Mucosa of rectum (tissue), 2 donors: ENCODE measurements around the gene PLEKHG3.

ENCODE experiments used
- H3K27ac ChIP-seq, 2 donors: one replicate each; pipeline ENCODE4 v1.7.0; 2013; ENCODE audit warnings: inconsistent platforms in 2 of 2, low read depth in 2 of 2, low read length in 2 of 2
- H3K27me3 ChIP-seq, 2 donors: one replicate each; pipeline ENCODE4 v1.7.0; 2013; ENCODE audit warnings: low read length in 2 of 2; ENCODE audit not compliant: control insufficient read depth in 2 of 2, insufficient read depth in 2 of 2
- H3K36me3 ChIP-seq, 2 donors: one replicate each; pipeline ENCODE4 v1.7.0; 2013; ENCODE audit warnings: low read length in 2 of 2; ENCODE audit not compliant: control insufficient read depth in 2 of 2, insufficient read depth in 2 of 2
- H3K4me1 ChIP-seq, 2 donors: one replicate each; pipeline ENCODE4 v1.7.0; 2013; ENCODE audit warnings: low read length in 2 of 2, mild to moderate bottlenecking in 1 of 2; ENCODE audit not compliant: control insufficient read depth in 2 of 2, insufficient read depth in 2 of 2
- H3K4me3 ChIP-seq, 2 donors: one replicate each; pipeline ENCODE4 v1.7.0; 2013; ENCODE audit warnings: low read length in 2 of 2
- H3K9ac ChIP-seq, 2 donors: one replicate each; pipeline ENCODE4 v1.7.0; 2013; ENCODE audit warnings: low read length in 2 of 2, low read depth in 1 of 2, mild to moderate bottlenecking in 1 of 2
- H3K9me3 ChIP-seq, 2 donors: one replicate each; pipeline ENCODE4 v1.7.0; 2013; ENCODE audit warnings: low read length in 2 of 2; ENCODE audit not compliant: control insufficient read depth in 2 of 2
- donor health status: healthy.
- donor health status: Normal muscosa, but diverticular disease.

PLEKHG3 gene

GRCh38 chr14:64737391-64738280 is 33.4 kb downstream of the PLEKHG3 start:
- peak overlapping the region in 1 of 2 donors; percentile 13 for H3K9ac ChIP-seq
- H3K36me3 ChIP-seq, result peaks cover 58 to 62% of the 10 kb centered on the region in 2 donors
- H3K4me3 ChIP-seq, result no peak overlapping the region
- no peaks in the 10 kb centered on the region for H3K9me3 ChIP-seq
- H3K4me1 ChIP-seq, result peaks cover 12 to 28% of the 10 kb centered on the region in 2 donors
- H3K27me3 ChIP-seq, result no peaks in the 10 kb centered on the region
- peak overlapping the region; percentile 38 to 56 for H3K27ac ChIP-seq

DNA sequence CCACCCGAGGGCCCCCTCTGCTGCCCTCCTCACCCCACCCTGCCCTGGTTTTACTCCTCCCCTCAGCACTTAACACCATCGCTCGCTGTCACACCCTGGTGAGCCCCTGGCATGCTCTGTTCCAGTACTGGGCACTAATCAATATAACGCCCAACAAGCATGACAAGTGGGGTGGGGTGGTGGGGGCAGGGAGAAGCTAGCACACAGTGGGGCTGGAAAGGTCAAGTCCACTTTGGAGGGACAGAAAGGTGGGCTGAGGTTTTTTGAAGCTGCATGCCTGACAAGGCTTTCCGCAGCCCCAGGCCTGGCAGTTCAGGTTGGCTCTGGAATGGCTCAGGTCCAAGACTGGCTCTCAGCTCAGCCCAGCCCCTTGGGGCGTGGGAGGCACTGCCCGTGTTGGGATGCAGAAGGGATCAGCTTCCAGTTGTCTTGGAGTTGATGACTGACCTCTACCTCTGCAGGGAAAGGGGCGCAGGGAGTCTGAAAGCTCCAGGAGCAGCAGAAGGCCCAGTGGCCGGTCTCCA is 34.1 kb downstream of the PLEKHG3 start:
- Histone ChIP-seq H3K9me3 (no peaks in the 10 kb centered on the region), H3K4me3 (no peak overlapping the region), H3K27me3 (no peaks in the 10 kb centered on the region), H3K9ac (no peak overlapping the region), H3K4me1 (peaks cover 12 to 28% of the 10 kb centered on the region in 2 donors), H3K36me3 (peaks cover 58 to 66% of the 10 kb centered on the region in 2 donors), H3K27ac (no peak overlapping the region)

DNA sequence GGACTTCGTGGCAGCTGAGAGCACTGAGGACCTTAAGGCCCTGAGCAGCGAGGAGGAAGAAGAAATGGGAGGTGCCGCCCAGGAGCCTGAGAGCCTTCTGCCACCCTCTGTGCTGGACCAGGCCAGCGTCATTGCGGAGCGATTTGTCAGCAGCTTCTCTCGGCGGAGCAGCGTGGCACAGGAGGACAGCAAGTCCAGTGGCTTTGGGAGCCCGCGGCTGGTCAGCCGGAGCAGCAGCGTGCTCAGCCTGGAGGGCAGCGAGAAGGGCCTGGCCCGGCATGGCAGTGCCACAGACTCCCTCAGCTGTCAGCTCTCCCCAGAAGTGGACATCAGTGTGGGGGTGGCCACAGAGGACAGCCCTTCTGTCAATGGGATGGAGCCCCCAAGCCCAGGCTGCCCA is 37.0 kb downstream of the PLEKHG3 start:
- no peak overlapping the region for H3K4me3 ChIP-seq
- H3K27me3 ChIP-seq, result no peaks in the 10 kb centered on the region
- peaks cover 6 to 14% of the 10 kb centered on the region in 2 donors for H3K4me1 ChIP-seq
- H3K9me3 ChIP-seq, result no peaks in the 10 kb centered on the region
- no peak overlapping the region for H3K27ac ChIP-seq
- peaks cover 67 to 80% of the 10 kb centered on the region in 2 donors for H3K36me3 ChIP-seq
- H3K9ac ChIP-seq, result no peak overlapping the region

GRCh38 chr14:64741961-64742360 is 37.7 kb downstream of the PLEKHG3 start:
- Histone ChIP-seq H3K4me1 (peaks cover 1 to 6% of the 10 kb centered on the region in 2 donors), H3K27me3 (no peaks in the 10 kb centered on the region), H3K9me3 (no peaks in the 10 kb centered on the region), H3K36me3 (peaks cover 68 to 77% of the 10 kb centered on the region in 2 donors), H3K4me3 (no peak overlapping the region), H3K27ac (no peak overlapping the region), H3K9ac (no peak overlapping the region)

GRCh38 chr14:64743061-64743460 is 38.8 kb downstream of the PLEKHG3 start:
- H3K27ac ChIP-seq, result no peak overlapping the region
- H3K36me3 ChIP-seq, result peaks cover 72 to 76% of the 10 kb centered on the region in 2 donors
- no peaks in the 10 kb centered on the region for H3K27me3 ChIP-seq
- no peaks in the 10 kb centered on the region for H3K4me1 ChIP-seq
- H3K4me3 ChIP-seq, result no peak overlapping the region
- H3K9me3 ChIP-seq, result no peaks in the 10 kb centered on the region
- no peak overlapping the region for H3K9ac ChIP-seq

DNA sequence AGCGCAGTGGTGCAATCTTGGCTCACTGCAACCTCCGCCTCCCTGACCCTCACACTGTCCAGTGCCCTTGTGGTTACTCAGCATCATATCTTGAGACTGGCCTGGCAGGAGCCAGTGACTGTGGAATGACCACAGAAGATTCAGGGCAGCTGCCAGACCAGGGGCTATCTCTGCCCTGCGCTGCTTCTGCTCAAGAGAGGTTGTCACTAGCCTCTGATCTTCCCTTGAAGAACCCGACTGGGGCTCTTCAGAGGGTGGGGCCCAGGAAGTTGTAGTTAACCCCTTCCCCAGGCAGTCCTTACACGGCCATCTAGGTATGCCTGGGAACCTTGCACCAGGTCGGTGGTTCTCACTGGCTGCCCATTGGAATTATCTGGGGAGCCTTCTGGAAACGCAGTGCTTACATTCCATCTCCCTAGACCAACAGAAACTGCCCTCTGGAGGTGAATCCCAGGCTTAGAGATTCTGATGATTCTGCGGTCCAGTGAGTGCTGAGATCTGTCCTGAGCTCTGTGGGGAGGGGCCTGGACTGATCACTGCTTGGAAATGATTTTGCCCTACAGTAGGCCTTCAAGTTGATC is 41.4 kb downstream of the PLEKHG3 start:
- H3K27ac ChIP-seq, result no peak overlapping the region
- H3K9ac ChIP-seq, result no peak overlapping the region
- no peaks in the 10 kb centered on the region for H3K9me3 ChIP-seq
- peaks cover 54 to 58% of the 10 kb centered on the region in 2 donors for H3K36me3 ChIP-seq
- H3K4me1 ChIP-seq, result no peaks in the 10 kb centered on the region
- H3K27me3 ChIP-seq, result no peaks in the 10 kb centered on the region
- no peak overlapping the region for H3K4me3 ChIP-seq

DNA sequence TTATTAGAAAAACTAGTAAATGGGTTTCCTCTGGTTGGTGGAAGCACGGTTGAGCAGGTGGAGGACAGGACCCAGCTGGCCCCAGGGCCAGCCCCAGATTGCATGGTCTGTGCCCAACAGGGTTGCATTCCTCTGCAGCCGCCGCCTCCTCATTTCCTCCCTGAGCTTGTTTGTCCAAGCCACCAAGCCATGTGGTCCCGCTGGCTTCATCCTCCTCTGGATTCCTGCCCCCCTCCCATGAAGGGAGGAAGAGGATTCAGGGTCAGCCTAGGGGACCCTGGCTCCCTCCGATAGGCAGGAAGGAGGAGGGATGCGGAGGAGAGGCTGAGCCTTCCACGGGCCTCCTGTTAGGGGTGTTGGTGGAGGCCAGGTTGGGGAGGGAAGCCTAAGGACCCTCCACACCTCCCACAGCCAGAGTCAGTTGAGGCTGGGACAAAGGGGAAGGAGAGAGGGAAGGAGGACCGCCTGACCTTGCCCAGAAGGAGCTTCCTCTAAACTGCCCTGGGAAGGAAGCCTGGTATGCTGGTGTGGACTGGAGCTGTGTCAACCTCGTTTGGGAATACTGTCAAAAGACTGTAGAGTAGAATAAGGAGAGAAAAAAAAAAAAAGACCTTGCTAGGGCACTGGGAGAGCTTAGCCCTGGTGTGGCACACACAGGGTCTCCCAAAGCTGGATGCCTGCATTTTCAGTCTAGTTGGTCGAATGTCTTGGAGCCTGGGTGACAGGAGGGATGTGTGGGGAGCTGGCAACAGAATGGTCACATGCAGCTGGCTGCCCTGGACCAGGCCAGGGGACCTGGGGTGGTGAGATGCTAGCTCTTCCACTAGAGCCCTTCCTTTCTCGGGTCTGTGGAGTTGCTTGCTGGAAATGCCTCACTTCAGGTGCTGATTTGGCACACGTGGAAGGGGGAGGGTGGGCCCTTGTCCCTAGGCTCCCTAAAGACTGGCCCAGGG is 42.4 kb downstream of the PLEKHG3 start:
- no peak overlapping the region for H3K9ac ChIP-seq
- peaks cover 45 to 48% of the 10 kb centered on the region in 2 donors for H3K36me3 ChIP-seq
- no peak overlapping the region for H3K4me3 ChIP-seq
- no peak overlapping the region for H3K27ac ChIP-seq
- H3K4me1 ChIP-seq, result no peaks in the 10 kb centered on the region
- H3K27me3 ChIP-seq, result no peaks in the 10 kb centered on the region
- no peaks in the 10 kb centered on the region for H3K9me3 ChIP-seq

DNA sequence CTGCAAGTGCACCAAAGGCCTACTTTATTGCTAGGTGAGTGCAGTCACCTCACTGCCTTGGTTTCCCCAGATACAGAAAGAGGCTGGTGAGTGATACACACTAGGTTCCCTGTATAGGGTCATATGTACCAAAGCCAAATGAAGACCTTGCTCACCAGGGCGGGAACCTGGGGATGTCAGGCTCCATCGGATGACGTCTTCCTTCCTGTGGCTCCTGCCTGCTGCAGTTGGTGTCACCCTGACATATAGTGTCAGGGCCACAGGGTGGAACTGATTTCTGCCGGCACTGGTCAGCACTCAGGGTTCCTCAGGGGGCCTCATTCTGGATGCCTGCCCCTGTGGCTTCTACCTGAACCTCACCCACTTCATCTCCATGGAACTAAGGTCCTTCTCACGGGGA is 43.1 kb downstream of the PLEKHG3 start:
- Histone ChIP-seq H3K9ac (no peak overlapping the region), H3K27me3 (no peaks in the 10 kb centered on the region), H3K4me3 (no peak overlapping the region), H3K4me1 (no peaks in the 10 kb centered on the region), H3K9me3 (no peaks in the 10 kb centered on the region), H3K36me3 (peaks cover 37 to 41% of the 10 kb centered on the region in 2 donors), H3K27ac (no peak overlapping the region)

DNA sequence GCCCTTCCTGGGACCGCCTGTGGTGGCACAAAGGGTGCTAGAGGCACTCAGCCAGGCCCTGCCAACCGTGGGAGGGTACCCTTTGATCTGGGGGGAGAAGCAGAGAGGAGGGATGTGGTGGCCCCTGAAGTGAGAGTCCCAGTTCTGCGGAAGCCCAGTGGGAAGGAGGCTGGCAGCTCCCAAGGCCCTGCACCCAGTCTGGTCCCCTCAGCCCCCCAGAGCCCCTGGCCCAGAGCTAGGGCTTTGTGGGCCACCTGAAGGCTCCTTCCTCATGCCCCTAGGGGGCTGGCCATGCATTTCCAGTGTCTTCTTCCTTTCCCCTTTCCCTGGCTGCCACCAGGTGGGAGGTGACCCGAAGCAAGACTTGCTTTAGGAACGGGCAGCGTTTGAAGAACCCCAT is 44.3 kb downstream of the PLEKHG3 start:
- H3K4me1 ChIP-seq, result no peaks in the 10 kb centered on the region
- no peak overlapping the region for H3K27ac ChIP-seq
- no peak overlapping the region for H3K9ac ChIP-seq
- peaks cover 0 to 3% of the 10 kb centered on the region in 2 donors for H3K27me3 ChIP-seq
- H3K36me3 ChIP-seq, result peaks cover 25 to 31% of the 10 kb centered on the region in 2 donors
- no peaks in the 10 kb centered on the region for H3K9me3 ChIP-seq
- no peak overlapping the region for H3K4me3 ChIP-seq
